GM19240 (cell line): ENCODE results near the gene TARBP1.

Experiments used
- DNase-seq: peaks from one replicate; pipeline ENCODE4 v3.0.0; 2011; ENCODE audit warnings: low spot score; ENCODE audit not compliant: insufficient read length

TARBP1 gene

GRCh38 chr1:234484991-234485739 lies 6.2 kb upstream of the TARBP1 start:
- DNase-seq = no peak

GRCh38 chr1:234484218-234484617 lies 5.2 kb upstream of the TARBP1 start:
- no peak for DNase-seq

- DNase-seq = no peak
These were observed 2.8 kb upstream of the TARBP1 start for GRCh38 chr1:234481771-234482170.

GRCh38 chr1:234479866-234480265 lies 887 bp upstream of the TARBP1 start:
- DNase-seq = no peak

- no peak for DNase-seq
These were observed 256 bp upstream of the TARBP1 start for GRCh38 chr1:234479310-234479559.

GRCh38 chr1:234478152-234478480 lies 863 bp downstream of the TARBP1 start:
- peak; percentile 36 for DNase-seq

- DNase-seq = no peak
These were observed 1.4 kb downstream of the TARBP1 start for GRCh38 chr1:234477386-234478151.

GRCh38 chr1:234476172-234476571 lies 2.8 kb downstream of the TARBP1 start:
- no peak for DNase-seq

- no peak for DNase-seq
These were observed 3.7 kb downstream of the TARBP1 start for GRCh38 chr1:234475167-234475793.

- no peak for DNase-seq
These were observed 4.6 kb downstream of the TARBP1 start for GRCh38 chr1:234474375-234474774.

- DNase-seq = no peak
These were observed 5.9 kb downstream of the TARBP1 start for GRCh38 chr1:234473118-234473517.

GRCh38 chr1:234469376-234469775 lies 9.6 kb downstream of the TARBP1 start:
- DNase-seq = no peak

GRCh38 chr1:234468580-234468979 lies 10.4 kb downstream of the TARBP1 start:
- no peak for DNase-seq

GRCh38 chr1:234467821-234468220 lies 11.2 kb downstream of the TARBP1 start:
- DNase-seq = no peak

- DNase-seq = no peak
These were observed 12.0 kb downstream of the TARBP1 start for GRCh38 chr1:234466945-234467344.

GRCh38 chr1:234463749-234464148 lies 15.2 kb downstream of the TARBP1 start:
- DNase-seq = no peak

GRCh38 chr1:234460652-234461051 lies 18.3 kb downstream of the TARBP1 start:
- DNase-seq = no peak

- no peak for DNase-seq
These were observed 20.5 kb downstream of the TARBP1 start for GRCh38 chr1:234458352-234459017.

- DNase-seq = no peak
These were observed 24.1 kb downstream of the TARBP1 start for GRCh38 chr1:234454926-234455325.

- DNase-seq = no peak
These were observed 26.5 kb downstream of the TARBP1 start for GRCh38 chr1:234452406-234452965.

GRCh38 chr1:234440348-234440747 lies 38.6 kb downstream of the TARBP1 start:
- DNase-seq = no peak

GRCh38 chr1:234438579-234438978 lies 40.4 kb downstream of the TARBP1 start:
- DNase-seq = no peak
